Measurements from ENCODE around the gene HOXA1. TPM values are rescaled to one million over a fixed set of nuclear protein-coding genes. Genes with fewer than 3 reads are reported as not detected.

The HOXA1 gene
- total RNA-seq, 1 experiment from 2014 or later = 8.8 TPM

DNA sequence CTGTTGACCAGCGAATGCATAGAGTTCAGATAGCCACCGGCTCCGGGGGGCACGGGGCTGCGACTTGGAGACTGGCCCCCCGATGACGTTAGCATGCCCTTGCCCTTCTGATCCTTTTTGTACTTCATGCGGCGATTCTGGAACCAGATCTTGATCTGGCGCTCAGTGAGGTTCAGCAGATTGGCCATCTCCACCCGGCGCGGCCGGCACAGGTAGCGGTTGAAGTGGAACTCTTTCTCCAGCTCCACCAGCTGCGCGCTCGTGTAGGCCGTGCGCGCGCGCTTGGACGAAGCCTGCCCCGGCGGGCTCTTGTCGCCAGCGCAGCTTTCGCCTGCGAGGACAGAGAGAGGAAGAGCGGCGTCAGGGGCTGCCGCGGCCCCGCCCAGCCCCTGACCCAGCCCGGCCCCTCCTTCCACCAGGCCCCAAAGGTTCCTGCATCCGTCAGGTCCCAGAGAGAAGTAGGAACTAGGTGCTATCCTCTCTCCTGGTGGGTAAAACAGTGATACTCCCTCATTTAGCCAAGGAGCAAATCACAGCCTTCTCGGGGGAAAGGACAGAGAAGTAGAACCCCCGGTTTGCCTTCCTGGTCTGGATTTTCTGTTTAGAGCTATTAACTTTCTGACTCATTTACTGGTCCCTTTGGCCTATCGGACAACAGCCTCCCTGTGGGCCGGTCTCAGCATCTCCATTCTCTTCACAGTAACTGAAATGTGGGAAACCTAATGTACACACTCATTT lies 12.8 kb upstream of the HOXA1 start:
- ChIA-PET POLR2A (no interaction called here), CTCF (interaction anchor here (1.4 kb wide), 1 partner anchor 10 kb away, joined by 5 read pairs; no protein-coding TSS in a partner anchor)
- in situ Hi-C loops (cut with HindIII; ENCODE audit: low pct_unique_long_range_greater_than_20kb, low sequenced_read_pairs) = no loop called here
- no peak overlapping the region for H3K4me3 ChIP-seq (ENCODE audit: low read depth in 2 of 2, low read length in 2 of 2)
- no peaks in the 10 kb centered on the region for H3K9me3 ChIP-seq (ENCODE audit: control insufficient read depth, insufficient read depth, low read depth, low read length)
- no peaks in the 10 kb centered on the region for H3K27me3 ChIP-seq (ENCODE audit: control insufficient read depth, insufficient read depth, low read length)
- no TSS peak for BruUV-seq (replicated peaks)
- TF ChIP-seq POLR2AphosphoS5 (IDR thresholded peaks at IDR 0.05; ENCODE audit: low read depth, low read length) (no peak; the same call in 1 of the 2 replicates), SIN3A (IDR thresholded peaks at IDR 0.05; ENCODE audit: borderline replicate concordance, insufficient read depth, low read depth, low read length) (no peak), TCF7L2 (IDR thresholded peaks at IDR 0.05; ENCODE audit: low read depth, low read length) (no peak)
- TF ChIP-seq, protein P1, sequence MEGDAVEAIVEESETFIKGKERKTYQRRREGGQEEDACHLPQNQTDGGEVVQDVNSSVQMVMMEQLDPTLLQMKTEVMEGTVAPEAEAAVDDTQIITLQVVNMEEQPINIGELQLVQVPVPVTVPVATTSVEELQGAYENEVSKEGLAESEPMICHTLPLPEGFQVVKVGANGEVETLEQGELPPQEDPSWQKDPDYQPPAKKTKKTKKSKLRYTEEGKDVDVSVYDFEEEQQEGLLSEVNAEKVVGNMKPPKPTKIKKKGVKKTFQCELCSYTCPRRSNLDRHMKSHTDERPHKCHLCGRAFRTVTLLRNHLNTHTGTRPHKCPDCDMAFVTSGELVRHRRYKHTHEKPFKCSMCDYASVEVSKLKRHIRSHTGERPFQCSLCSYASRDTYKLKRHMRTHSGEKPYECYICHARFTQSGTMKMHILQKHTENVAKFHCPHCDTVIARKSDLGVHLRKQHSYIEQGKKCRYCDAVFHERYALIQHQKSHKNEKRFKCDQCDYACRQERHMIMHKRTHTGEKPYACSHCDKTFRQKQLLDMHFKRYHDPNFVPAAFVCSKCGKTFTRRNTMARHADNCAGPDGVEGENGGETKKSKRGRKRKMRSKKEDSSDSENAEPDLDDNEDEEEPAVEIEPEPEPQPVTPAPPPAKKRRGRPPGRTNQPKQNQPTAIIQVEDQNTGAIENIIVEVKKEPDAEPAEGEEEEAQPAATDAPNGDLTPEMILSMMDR (IDR thresholded peaks at IDR 0.05) = no peak
- TF ChIP-seq, protein P2, sequence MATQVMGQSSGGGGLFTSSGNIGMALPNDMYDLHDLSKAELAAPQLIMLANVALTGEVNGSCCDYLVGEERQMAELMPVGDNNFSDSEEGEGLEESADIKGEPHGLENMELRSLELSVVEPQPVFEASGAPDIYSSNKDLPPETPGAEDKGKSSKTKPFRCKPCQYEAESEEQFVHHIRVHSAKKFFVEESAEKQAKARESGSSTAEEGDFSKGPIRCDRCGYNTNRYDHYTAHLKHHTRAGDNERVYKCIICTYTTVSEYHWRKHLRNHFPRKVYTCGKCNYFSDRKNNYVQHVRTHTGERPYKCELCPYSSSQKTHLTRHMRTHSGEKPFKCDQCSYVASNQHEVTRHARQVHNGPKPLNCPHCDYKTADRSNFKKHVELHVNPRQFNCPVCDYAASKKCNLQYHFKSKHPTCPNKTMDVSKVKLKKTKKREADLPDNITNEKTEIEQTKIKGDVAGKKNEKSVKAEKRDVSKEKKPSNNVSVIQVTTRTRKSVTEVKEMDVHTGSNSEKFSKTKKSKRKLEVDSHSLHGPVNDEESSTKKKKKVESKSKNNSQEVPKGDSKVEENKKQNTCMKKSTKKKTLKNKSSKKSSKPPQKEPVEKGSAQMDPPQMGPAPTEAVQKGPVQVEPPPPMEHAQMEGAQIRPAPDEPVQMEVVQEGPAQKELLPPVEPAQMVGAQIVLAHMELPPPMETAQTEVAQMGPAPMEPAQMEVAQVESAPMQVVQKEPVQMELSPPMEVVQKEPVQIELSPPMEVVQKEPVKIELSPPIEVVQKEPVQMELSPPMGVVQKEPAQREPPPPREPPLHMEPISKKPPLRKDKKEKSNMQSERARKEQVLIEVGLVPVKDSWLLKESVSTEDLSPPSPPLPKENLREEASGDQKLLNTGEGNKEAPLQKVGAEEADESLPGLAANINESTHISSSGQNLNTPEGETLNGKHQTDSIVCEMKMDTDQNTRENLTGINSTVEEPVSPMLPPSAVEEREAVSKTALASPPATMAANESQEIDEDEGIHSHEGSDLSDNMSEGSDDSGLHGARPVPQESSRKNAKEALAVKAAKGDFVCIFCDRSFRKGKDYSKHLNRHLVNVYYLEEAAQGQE (IDR thresholded peaks at IDR 0.05; ENCODE audit: insufficient read depth in 1 of 2, low read depth in 2 of 2, low read length in 1 of 2) = no peak
- DNase-seq (ENCODE audit: low read depth, low spot score) (no peak), ATAC-seq (no peak)
- H3K36me3 ChIP-seq (ENCODE audit: control insufficient read depth, insufficient read depth, low read length) = 0 out of 2 replicates have a peak, but pooled peaks cover 2% of the 10 kb centered on the region
- intact Hi-C loops (cut with micrococcal nuclease; ENCODE audit: unreplicated experiment) = no loop called here
- peak overlapping the region; percentile 90 for H3K27ac ChIP-seq (ENCODE audit: low read length)
- peaks cover 67% of the 10 kb centered on the region for H3K4me1 ChIP-seq (ENCODE audit: control insufficient read depth, insufficient read depth, low read length)

DNA sequence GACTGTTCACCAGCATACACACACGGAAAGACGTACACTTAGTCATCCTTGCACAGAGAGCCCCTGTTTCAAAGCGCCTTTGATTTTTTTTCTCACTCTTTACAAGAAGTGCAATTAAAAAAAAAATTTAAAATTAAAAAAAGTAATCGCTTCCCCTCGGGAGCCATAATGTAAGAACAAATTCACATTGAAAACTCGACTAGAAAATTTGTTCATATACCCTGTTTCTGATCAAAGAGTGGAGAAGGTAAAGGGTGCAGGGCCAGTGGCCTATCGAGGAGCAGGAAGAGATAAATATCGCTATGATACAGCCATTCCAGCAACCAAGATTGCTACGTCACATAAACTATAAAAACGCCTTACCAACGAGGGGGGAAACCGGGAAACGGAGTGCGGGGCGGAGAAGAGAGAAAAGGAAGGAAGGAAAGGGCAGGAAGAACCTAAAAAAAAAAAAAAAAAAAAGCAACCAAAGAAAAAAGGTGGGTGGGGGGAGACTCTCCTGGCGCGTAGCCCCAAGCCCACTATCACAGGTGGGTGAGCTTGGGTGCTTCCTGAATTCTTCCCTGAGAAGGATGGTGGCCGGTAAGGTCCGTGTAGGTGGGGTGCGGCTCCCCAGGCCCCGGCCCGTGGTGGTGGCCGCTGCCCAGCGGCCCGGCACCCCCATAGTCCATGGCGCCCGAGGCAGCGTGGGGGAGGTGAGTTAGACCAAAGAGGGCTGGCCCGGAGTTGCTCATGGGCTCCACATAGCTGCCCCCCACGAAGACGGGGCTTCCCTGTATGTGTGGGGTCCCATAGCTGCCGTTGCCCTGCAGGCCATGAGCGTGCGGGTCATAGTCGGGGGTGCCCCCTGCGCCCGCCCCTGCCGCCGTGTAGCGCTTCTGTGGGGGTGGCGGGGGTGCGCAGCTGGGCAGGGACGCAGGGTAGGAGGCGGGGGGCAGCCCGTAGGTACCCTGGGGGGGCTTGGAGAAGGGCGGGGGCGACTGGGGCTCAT lies 11.9 kb upstream of the HOXA1 start:
- no peak for ATAC-seq
- H3K9me3 ChIP-seq (ENCODE audit: control insufficient read depth, insufficient read depth, low read depth, low read length) = no peaks in the 10 kb centered on the region
- ChIA-PET CTCF (no interaction called here), POLR2A (no interaction called here)
- peak overlapping the region; percentile 2; the same call in 1 of the 2 replicates for H3K27ac ChIP-seq (ENCODE audit: low read length)
- no peaks in the 10 kb centered on the region for H3K27me3 ChIP-seq (ENCODE audit: control insufficient read depth, insufficient read depth, low read length)
- H3K36me3 ChIP-seq (ENCODE audit: control insufficient read depth, insufficient read depth, low read length) = 0 out of 2 replicates have a peak, but pooled peaks cover 2% of the 10 kb centered on the region
- TF ChIP-seq POLR2AphosphoS5 (IDR thresholded peaks at IDR 0.05; ENCODE audit: low read depth, low read length) (no peak), TCF7L2 (IDR thresholded peaks at IDR 0.05; ENCODE audit: low read depth, low read length) (no peak), SIN3A (IDR thresholded peaks at IDR 0.05; ENCODE audit: borderline replicate concordance, insufficient read depth, low read depth, low read length) (no peak)
- TF ChIP-seq, protein P1 (IDR thresholded peaks at IDR 0.05) = no peak
- TF ChIP-seq, protein P2 (IDR thresholded peaks at IDR 0.05; ENCODE audit: insufficient read depth in 1 of 2, low read depth in 2 of 2, low read length in 1 of 2) = no peak
- DNase-seq (ENCODE audit: low read depth, low spot score) = no peak
- no TSS peak for BruUV-seq (replicated peaks)
- no peak overlapping the region for H3K4me3 ChIP-seq (ENCODE audit: low read depth in 2 of 2, low read length in 2 of 2)
- H3K4me1 ChIP-seq (ENCODE audit: control insufficient read depth, insufficient read depth, low read length) = peaks cover 76% of the 10 kb centered on the region
- intact Hi-C loops (cut with micrococcal nuclease; ENCODE audit: unreplicated experiment) = no loop called here
- in situ Hi-C loops (cut with HindIII; ENCODE audit: low pct_unique_long_range_greater_than_20kb, low sequenced_read_pairs) = no loop called here
